Measurements from ENCODE around the gene CERT1.
"Not testable (repeated sequence)": the region's sequence is repeated elsewhere in the genome, so short reads cannot be mapped to it uniquely, and the experiment has no call there.

The CERT1 gene

GRCh38 chr5:75524071-75524470, 12.6 kb upstream of the CERT1 start:
- DNase-seq (ENCODE audit: low read depth in 1 of 2, low spot score in 1 of 2): no peak

DNA sequence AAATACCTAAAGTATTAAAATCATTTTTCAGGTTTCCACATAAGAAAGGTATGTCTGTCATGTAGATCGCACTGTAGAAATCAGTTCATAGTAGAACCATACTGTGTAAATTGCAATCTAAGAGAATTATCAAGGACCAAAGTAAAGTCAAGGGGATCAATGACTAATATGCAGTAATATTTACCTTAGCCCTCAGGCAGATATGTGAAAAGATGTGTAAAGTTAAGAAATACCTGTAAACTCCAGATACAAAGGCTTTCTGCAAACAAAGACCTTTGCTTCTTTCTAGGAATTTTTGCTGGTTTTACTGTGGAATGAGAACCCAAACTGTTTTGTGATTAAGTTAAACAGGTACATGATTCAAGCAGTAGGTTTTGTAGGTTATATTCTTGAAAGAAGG, 11.8 kb upstream of the CERT1 start:
- no peak for DNase-seq (ENCODE audit: low read depth in 1 of 2, low spot score in 1 of 2)

- no peak for DNase-seq (ENCODE audit: low read depth in 1 of 2, low spot score in 1 of 2)
These were observed 11.1 kb upstream of the CERT1 start for GRCh38 chr5:75522542-75522941.

GRCh38 chr5:75522025-75522424, 10.6 kb upstream of the CERT1 start:
- DNase-seq (ENCODE audit: low read depth in 1 of 2, low spot score in 1 of 2): no peak

GRCh38 chr5:75521195-75521594, 9.8 kb upstream of the CERT1 start:
- DNase-seq (ENCODE audit: low read depth in 1 of 2, low spot score in 1 of 2): no peak

- DNase-seq (ENCODE audit: low read depth in 1 of 2, low spot score in 1 of 2): no peak
These were observed 8.3 kb upstream of the CERT1 start for GRCh38 chr5:75519761-75520160.

DNA sequence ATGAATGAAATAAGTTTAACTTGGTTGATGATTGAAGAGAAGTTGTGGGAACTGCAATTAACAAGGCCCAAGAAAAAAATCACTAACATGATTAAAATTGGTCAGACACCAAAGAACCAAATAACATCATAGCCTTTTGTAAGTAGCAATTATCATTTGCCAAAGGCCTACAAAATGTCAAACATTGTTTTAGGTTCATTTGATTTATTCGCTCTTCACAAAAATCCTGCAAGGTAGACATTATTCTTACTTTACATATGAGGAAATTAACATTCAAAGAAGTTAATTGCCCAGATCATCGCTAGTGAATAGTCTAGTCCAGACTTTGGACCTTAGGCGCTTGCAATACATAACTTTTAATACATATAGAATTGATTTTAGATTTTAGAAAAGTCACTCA, 2.9 kb upstream of the CERT1 start:
- no peak for DNase-seq (ENCODE audit: low read depth in 1 of 2, low spot score in 1 of 2)

DNA sequence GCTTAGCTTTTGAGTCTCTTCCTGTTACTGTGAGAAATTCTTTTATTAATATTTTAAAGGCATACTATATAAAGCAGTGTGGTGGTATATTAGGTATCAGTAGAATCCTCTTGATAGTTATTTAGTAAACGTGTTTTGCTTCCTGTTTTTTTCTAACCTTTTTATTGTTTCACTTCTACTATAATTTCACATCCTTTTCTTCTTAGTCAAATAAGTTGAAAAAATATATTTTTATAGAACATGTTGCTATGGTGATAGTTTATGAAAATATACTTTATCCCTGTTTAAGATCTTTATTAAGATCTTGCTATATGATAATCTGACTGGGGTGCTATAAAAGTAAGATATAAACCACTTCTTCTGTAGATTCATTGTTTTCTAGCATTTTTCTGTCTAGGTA, 2.4 kb upstream of the CERT1 start:
- DNase-seq (ENCODE audit: low read depth in 1 of 2, low spot score in 1 of 2): no peak

DNA sequence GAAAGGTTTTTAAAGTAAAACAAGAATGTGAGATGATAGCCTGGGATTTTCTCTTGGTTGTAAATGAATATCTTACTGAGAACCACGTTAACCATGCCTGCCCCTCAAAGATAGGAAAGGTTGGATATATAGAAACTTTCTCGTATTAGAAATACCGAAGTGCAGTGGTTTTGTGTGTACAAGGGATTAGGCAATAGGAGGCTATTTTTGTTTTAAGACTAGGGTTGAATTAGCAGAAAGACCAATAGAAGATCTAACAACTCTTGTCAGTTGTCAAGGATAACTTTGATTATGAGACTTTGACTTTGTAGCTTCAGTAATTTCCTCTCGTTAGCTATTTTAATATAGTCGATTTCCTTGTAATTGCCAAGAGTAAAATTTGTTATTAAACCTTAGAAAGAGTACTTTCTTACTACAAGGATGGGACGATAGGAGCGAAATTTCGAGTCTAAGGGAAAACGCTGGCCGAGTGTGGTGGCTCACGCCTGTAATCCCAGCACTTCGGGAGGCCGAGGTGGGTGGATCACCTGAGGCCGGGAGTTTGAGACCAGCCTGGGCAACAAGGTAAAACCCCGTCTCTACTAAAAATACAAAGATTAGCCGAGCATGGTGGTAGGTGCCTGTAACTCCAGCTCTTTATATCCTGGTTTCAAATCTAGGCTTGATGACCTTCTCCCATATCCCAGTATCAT, 1.1 kb upstream of the CERT1 start:
- no peak for DNase-seq (ENCODE audit: low read depth in 1 of 2, low spot score in 1 of 2)

- peak; percentile 5 to 32 for DNase-seq (ENCODE audit: low read depth in 1 of 2, low spot score in 1 of 2)
These were observed 494 bp downstream of the CERT1 start for GRCh38 chr5:75510836-75511434.

DNA sequence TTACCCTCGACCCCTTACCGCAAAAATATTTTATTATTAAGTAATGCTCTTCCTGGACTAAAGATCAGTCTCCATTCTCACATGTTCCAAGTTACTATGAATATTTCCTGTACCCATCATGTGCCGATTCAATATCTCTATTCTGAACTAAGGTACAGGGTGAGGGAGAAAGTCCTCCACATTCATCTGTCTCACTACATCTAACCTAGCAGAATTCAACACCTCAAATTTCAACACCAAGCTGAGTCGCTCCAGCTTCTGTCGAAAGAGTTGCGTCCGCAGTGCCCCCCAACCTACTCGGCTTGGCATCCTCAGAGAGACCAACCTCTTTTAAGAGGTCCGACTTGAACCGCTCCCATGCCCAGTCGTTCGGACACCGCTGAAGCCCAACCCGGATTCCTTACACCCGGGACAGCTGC, 1.0 kb downstream of the CERT1 start:
- no peak for DNase-seq (ENCODE audit: low read depth in 1 of 2, low spot score in 1 of 2)

GRCh38 chr5:75509956-75510355, 1.5 kb downstream of the CERT1 start:
- DNase-seq (ENCODE audit: low read depth in 1 of 2, low spot score in 1 of 2): no peak

- DNase-seq (ENCODE audit: low read depth in 1 of 2, low spot score in 1 of 2): no peak
These were observed 1.9 kb downstream of the CERT1 start for GRCh38 chr5:75509546-75509945.

DNA sequence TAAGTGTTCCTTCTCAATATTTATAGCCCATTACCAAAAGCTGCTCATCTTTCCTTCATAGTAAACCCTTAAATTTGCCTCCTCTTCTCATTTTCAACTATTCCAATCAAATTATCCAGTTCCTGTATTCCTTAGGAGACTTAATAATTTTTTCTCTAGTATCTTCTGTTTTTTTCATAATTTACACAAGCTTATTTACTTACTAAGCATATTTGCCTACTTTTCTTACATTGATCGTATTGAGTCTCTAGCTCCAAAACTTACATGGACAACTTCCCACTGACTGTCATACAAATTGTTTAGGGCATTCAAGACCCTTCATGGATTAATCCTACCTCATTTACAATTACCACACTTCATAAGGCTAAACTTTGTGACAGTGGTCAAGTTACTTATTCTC, 3.6 kb downstream of the CERT1 start:
- DNase-seq (ENCODE audit: low read depth in 1 of 2, low spot score in 1 of 2): no peak

GRCh38 chr5:75505112-75505511, 6.3 kb downstream of the CERT1 start:
- DNase-seq (ENCODE audit: low read depth in 1 of 2, low spot score in 1 of 2): not testable (repeated sequence)

- DNase-seq (ENCODE audit: low read depth in 1 of 2, low spot score in 1 of 2): not testable (repeated sequence)
These were observed 12.6 kb downstream of the CERT1 start for GRCh38 chr5:75498875-75499274.

DNA sequence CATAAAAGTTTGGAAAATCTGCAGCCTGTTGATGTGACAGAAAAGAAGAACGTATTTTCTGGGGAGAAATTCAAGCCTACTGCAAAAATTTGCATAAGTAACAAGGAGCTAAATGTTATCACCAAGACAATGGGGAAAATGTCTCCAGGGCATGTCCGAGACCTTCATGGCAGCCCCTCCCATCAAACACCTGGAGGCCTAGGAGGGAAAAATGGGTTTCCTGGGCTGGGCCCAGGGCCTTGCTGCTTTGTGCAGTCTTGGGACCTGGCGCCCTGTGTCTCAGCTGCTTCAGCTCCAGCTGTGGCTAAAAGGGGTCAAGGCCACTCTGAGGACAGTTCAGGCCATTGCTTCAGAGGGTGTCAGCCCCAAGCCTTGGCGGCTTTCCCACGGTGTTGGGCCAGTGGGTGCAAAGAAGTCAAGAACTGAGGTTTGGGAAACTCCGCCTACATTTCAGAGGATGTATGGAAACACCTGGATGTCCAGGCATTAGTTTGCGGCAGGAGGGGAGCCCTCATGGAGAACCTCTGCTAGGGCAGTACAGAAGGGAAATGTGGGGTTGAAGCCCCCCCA, 13.1 kb downstream of the CERT1 start:
- no peak for DNase-seq (ENCODE audit: low read depth in 1 of 2, low spot score in 1 of 2)

GRCh38 chr5:75496026-75496425, 15.4 kb downstream of the CERT1 start:
- no peak for DNase-seq (ENCODE audit: low read depth in 1 of 2, low spot score in 1 of 2)

DNA sequence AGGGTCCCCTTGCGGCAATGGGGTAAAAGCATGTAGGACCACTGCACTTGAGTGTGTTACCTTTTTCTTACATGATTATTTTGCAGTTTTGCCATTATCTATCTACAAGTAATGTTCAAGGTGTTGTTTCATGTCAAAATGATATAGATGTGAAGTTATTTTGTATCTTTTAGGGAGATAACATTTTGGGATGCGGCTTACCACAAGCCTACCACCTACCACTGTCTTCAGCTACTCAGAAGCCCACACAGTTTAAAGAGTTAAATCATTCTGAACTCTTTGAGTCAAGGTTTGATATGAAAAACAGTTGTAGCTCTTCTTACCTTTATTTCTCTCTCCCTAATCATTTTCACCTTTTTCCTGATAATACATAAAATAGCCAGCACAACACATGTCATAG, 19.8 kb downstream of the CERT1 start:
- DNase-seq (ENCODE audit: low read depth in 1 of 2, low spot score in 1 of 2): no peak

DNA sequence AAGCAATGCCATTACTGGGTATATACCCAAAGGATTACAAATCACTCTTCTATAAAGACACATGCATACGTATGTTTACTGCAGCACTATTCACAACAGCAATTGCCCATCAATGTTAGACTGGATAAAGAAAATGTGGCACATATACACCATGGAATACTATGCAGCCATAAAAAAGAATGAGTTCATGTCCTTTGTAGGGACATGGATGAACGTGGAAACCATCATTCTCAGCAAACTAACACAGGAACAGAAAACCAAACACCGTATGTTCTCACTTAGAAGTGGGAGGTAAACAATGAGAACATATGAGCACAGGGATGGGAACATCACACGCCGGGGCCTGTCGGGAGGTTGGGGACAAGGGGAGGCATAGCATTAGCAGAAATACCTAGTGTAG, 21.6 kb downstream of the CERT1 start:
- not testable (repeated sequence) for DNase-seq (ENCODE audit: low read depth in 1 of 2, low spot score in 1 of 2)

DNA sequence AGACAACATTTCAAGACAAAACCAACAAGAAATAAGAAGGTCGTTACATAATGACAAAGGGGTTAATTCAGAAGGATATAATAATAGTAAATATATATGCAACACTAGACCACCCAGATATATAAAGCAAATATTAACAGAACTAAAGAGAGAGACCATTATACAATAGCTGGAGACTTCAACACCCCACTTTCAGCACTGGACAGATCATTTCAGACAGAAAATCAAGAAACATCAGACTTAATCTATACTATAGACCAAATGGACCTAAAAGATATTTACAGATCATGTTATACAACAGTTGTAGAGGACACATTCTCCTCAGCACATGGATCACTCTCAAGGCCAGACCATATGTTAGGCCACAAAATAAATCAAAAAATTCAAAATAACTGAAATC, 26.8 kb downstream of the CERT1 start:
- no peak for DNase-seq (ENCODE audit: low read depth in 1 of 2, low spot score in 1 of 2)

DNA sequence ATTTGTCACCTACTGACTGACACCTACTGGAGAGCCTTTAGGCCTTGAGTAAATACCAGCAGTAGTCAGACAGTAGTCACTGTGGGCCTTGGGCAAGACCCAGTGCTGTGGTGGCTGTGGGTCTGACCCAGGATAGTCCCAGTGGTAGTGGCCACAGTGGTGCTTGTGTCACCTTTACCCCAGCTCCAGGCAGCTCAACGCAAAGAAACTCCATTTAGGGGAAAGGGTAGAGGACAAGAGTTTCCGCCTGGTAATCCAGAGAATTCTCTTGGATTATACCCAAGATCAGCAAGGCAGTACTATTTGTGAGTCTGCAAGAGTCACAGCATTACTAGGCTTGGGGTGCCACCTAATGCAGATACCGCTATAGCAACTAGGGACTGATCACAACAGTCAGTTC, 28.9 kb downstream of the CERT1 start:
- no peak for DNase-seq (ENCODE audit: low read depth in 1 of 2, low spot score in 1 of 2)

DNA sequence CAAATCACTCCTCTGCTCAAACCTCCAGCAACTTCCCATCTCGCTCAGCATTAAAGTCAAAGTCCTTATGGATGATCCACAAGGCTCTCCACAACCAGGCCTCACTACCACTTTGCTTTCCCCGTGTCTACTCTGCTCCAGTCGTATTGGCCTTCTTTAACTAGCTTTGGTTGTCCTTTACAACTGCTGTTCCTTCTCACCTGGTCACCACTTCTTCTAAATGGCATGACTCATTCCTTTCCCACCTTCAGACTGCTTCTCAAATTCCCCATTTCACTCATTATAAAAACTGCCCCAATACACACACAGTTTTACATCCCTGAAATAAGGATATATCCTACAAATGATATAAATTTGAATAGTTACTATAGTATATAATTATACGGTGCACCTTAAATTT, 30.4 kb downstream of the CERT1 start:
- DNase-seq (ENCODE audit: low read depth in 1 of 2, low spot score in 1 of 2): no peak
